ENCODE results near the gene GPC6. TPM values are rescaled to one million over a fixed set of nuclear protein-coding genes. Genes with fewer than 3 reads are reported as not detected.

Gene GPC6
- total and polyA plus RNA-seq, 4 donors, result 5.9 to 29.1 (median 18.2) TPM

DNA sequence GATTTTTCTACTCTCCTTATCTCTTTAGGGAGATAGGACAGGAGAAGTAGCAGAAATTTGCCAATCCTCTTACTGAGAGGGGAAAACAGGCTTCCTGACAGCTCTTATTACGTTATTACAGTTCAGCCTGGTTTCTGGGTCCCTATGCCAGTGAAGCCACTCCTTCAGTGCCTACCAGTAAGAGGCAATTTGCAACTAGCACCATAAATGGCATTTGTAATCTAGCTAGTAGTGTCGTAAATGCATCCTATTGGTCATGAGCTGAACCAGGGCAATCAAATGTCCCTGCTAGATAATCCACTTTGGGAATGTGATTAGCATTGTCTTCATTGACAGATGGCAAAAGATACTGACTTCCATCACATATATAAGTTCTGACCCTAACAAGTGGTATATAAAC is 824.1 kb downstream of the GPC6 start:
- no peak overlapping the region for H3K27ac ChIP-seq (ENCODE audit: low read depth in 1 of 2, low read length in 2 of 2)
- H3K9ac ChIP-seq (ENCODE audit: low read depth in 1 of 2, low read length in 2 of 2), result no peak overlapping the region
- WGBS, result 87% methylated on average over 2 of the region's 2 CpGs
- no peak overlapping the region for H3K4me3 ChIP-seq (ENCODE audit: low read depth in 1 of 3, low read length in 3 of 3)
- no peaks in the 10 kb centered on the region for H3K27me3 ChIP-seq (ENCODE audit: control insufficient read depth in 4 of 4, insufficient read depth in 4 of 4, low read length in 3 of 4)
- H3K36me3 ChIP-seq (ENCODE audit: control insufficient read depth in 4 of 4, insufficient read depth in 3 of 4, low read depth in 1 of 4, low read length in 3 of 4), result no peaks in the 10 kb centered on the region
- H3K9me3 ChIP-seq (ENCODE audit: control insufficient read depth in 4 of 4, low read length in 3 of 4), result no peaks in the 10 kb centered on the region
- H3K4me1 ChIP-seq (ENCODE audit: control insufficient read depth in 4 of 4, insufficient read depth in 4 of 4, low read length in 3 of 4), result peaks cover 0 to 4% (median 2%) of the 10 kb centered on the region in 4 donors
- TF ChIP-seq SP1 (IDR thresholded peaks at IDR 0.05), result no peak
- TF ChIP-seq, protein P1, sequence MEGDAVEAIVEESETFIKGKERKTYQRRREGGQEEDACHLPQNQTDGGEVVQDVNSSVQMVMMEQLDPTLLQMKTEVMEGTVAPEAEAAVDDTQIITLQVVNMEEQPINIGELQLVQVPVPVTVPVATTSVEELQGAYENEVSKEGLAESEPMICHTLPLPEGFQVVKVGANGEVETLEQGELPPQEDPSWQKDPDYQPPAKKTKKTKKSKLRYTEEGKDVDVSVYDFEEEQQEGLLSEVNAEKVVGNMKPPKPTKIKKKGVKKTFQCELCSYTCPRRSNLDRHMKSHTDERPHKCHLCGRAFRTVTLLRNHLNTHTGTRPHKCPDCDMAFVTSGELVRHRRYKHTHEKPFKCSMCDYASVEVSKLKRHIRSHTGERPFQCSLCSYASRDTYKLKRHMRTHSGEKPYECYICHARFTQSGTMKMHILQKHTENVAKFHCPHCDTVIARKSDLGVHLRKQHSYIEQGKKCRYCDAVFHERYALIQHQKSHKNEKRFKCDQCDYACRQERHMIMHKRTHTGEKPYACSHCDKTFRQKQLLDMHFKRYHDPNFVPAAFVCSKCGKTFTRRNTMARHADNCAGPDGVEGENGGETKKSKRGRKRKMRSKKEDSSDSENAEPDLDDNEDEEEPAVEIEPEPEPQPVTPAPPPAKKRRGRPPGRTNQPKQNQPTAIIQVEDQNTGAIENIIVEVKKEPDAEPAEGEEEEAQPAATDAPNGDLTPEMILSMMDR (IDR thresholded peaks at IDR 0.05; ENCODE audit: low read depth, low read length, missing input control), result no peak
- TF ChIP-seq YY1 (IDR thresholded peaks at IDR 0.05), result no peak
- TF ChIP-seq NR2F2 (IDR thresholded peaks at IDR 0.05), result no peak
- TF ChIP-seq EGR1 (IDR thresholded peaks at IDR 0.05; ENCODE audit: low read depth in 2 of 2), result no peak
- no peak for TF ChIP-seq GABPA (IDR thresholded peaks at IDR 0.05 in 1 of 2, conservative IDR thresholded peaks at IDR 0.05 in 1 of 2)
- TF ChIP-seq, protein P2, sequence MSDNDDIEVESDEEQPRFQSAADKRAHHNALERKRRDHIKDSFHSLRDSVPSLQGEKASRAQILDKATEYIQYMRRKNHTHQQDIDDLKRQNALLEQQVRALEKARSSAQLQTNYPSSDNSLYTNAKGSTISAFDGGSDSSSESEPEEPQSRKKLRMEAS (IDR thresholded peaks at IDR 0.05), result no peak
- no peak for DNase-seq (ENCODE audit: low spot score)

DNA sequence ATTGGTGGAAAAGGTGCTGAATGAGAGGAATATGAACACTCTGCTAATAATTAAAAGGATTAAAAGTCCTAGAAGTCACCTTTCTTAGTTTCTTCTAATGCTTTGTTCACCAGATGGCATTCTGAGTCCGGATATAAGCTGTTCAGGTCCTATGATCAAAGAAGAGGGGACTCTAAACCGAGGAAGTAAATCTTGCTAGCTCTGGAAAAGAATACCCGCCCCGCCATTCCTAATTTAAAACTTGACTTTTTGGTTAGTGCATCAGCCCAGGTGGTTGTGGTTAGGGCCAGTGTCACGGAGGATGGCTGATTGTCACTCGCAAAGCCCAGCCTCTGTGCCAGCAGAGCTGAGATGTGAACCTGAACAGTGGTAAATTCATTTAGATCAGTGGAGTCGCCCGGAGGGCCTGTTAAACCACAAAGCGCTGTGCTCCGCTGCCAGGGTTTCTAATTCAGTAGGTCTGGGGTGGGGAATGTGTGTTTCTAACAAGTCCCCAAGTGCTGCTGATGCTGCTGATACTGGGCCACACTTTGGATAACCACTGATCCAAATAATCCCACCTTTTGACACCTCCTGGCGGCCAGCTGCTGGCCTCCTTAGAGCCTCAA is 827.5 kb downstream of the GPC6 start:
- DNase-seq (ENCODE audit: low spot score), result no peak
- peaks cover 0 to 4% (median 2%) of the 10 kb centered on the region in 4 donors for H3K4me1 ChIP-seq (ENCODE audit: control insufficient read depth in 4 of 4, insufficient read depth in 4 of 4, low read length in 3 of 4)
- H3K27ac ChIP-seq (ENCODE audit: low read depth in 1 of 2, low read length in 2 of 2), result no peak overlapping the region
- no peak overlapping the region for H3K9ac ChIP-seq (ENCODE audit: low read depth in 1 of 2, low read length in 2 of 2)
- WGBS, result 92% methylated on average over 11 of the region's 11 CpGs
- TF ChIP-seq, protein P3, sequence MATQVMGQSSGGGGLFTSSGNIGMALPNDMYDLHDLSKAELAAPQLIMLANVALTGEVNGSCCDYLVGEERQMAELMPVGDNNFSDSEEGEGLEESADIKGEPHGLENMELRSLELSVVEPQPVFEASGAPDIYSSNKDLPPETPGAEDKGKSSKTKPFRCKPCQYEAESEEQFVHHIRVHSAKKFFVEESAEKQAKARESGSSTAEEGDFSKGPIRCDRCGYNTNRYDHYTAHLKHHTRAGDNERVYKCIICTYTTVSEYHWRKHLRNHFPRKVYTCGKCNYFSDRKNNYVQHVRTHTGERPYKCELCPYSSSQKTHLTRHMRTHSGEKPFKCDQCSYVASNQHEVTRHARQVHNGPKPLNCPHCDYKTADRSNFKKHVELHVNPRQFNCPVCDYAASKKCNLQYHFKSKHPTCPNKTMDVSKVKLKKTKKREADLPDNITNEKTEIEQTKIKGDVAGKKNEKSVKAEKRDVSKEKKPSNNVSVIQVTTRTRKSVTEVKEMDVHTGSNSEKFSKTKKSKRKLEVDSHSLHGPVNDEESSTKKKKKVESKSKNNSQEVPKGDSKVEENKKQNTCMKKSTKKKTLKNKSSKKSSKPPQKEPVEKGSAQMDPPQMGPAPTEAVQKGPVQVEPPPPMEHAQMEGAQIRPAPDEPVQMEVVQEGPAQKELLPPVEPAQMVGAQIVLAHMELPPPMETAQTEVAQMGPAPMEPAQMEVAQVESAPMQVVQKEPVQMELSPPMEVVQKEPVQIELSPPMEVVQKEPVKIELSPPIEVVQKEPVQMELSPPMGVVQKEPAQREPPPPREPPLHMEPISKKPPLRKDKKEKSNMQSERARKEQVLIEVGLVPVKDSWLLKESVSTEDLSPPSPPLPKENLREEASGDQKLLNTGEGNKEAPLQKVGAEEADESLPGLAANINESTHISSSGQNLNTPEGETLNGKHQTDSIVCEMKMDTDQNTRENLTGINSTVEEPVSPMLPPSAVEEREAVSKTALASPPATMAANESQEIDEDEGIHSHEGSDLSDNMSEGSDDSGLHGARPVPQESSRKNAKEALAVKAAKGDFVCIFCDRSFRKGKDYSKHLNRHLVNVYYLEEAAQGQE (IDR thresholded peaks at IDR 0.05), result no peak
- TF ChIP-seq TAF1 (conservative IDR thresholded peaks at IDR 0.05) (no peak), RAD21 (IDR thresholded peaks at IDR 0.05) (no peak)
- H3K4me3 ChIP-seq (ENCODE audit: low read depth in 1 of 3, low read length in 3 of 3), result no peak overlapping the region
- no peaks in the 10 kb centered on the region for H3K27me3 ChIP-seq (ENCODE audit: control insufficient read depth in 4 of 4, insufficient read depth in 4 of 4, low read length in 3 of 4)
- no peaks in the 10 kb centered on the region for H3K9me3 ChIP-seq (ENCODE audit: control insufficient read depth in 4 of 4, low read length in 3 of 4)
- no peaks in the 10 kb centered on the region for H3K36me3 ChIP-seq (ENCODE audit: control insufficient read depth in 4 of 4, insufficient read depth in 3 of 4, low read depth in 1 of 4, low read length in 3 of 4)

DNA sequence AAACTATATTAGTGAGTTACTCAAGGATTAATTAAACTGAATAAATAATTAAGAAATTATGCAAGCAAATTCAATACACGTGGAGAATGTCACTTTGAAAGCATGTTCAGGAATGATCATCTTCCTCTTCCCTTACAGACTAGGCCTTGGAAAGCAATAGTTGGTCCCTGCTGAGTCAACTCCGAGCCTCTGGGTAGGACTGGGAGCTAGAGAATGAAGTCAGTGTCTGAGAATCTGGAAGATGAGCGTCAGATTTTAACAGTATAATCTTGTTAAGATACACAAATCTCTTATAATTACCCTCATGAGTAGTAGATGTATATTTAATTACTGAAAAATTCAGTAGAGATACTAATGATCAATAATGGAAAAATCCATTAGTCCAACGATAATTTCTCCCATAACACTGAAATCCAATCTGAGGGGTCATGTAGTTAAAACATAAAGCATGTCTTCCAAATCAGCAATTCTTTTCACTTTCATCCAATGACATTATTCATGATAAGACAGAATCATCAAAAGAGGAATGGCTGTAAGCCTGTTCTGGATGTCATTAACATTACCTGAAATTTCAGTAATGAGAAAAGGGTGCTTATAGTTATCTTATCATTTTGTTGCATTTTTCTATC is 829.9 kb downstream of the GPC6 start:
- no peaks in the 10 kb centered on the region for H3K4me1 ChIP-seq (ENCODE audit: control insufficient read depth in 4 of 4, insufficient read depth in 4 of 4, low read length in 3 of 4)
- no peak overlapping the region for H3K27ac ChIP-seq (ENCODE audit: low read depth in 1 of 2, low read length in 2 of 2)
- H3K36me3 ChIP-seq (ENCODE audit: control insufficient read depth in 4 of 4, insufficient read depth in 3 of 4, low read depth in 1 of 4, low read length in 3 of 4), result no peaks in the 10 kb centered on the region
- H3K27me3 ChIP-seq (ENCODE audit: control insufficient read depth in 4 of 4, insufficient read depth in 4 of 4, low read length in 3 of 4), result no peaks in the 10 kb centered on the region
- no peak overlapping the region for H3K4me3 ChIP-seq (ENCODE audit: low read depth in 1 of 3, low read length in 3 of 3)
- H3K9me3 ChIP-seq (ENCODE audit: control insufficient read depth in 4 of 4, low read length in 3 of 4), result no peaks in the 10 kb centered on the region
- WGBS, result 86% methylated on average over 4 of the region's 4 CpGs
- TF ChIP-seq, protein P4, sequence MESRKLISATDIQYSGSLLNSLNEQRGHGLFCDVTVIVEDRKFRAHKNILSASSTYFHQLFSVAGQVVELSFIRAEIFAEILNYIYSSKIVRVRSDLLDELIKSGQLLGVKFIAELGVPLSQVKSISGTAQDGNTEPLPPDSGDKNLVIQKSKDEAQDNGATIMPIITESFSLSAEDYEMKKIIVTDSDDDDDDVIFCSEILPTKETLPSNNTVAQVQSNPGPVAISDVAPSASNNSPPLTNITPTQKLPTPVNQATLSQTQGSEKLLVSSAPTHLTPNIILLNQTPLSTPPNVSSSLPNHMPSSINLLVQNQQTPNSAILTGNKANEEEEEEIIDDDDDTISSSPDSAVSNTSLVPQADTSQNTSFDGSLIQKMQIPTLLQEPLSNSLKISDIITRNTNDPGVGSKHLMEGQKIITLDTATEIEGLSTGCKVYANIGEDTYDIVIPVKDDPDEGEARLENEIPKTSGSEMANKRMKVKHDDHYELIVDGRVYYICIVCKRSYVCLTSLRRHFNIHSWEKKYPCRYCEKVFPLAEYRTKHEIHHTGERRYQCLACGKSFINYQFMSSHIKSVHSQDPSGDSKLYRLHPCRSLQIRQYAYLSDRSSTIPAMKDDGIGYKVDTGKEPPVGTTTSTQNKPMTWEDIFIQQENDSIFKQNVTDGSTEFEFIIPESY (IDR thresholded peaks at IDR 0.05), result no peak
- DNase-seq (ENCODE audit: low spot score), result no peak
- no peak overlapping the region for H3K9ac ChIP-seq (ENCODE audit: low read depth in 1 of 2, low read length in 2 of 2)

Data from liver (tissue), 9 donors.